ENCODE measurements around the gene SORL1-AS1.
A peak's percentile ranks its signal among the peaks of the same experiment; 100 is the strongest.

Gene SORL1-AS1

GRCh38 chr11:121471167-121471566 is 18.4 kb upstream of the SORL1-AS1 start:
- CTCF ChIA-PET: no interaction called here

GRCh38 chr11:121469910-121470309 is 17.1 kb upstream of the SORL1-AS1 start:
- no peak overlapping the region for H3K27ac ChIP-seq (ENCODE audit: control insufficient read depth, insufficient read depth)
- CTCF ChIA-PET: interaction anchor here (2.4 to 4.0 kb wide), 2 partner anchors 24 to 121 kb away, joined by 17 to 21 read pairs; no protein-coding TSS in a partner anchor
- in situ Hi-C loops (cut with MboI): loop anchor here (25.0 kb wide), 1 partner anchor 1592 kb away; the partner anchor contains the start of gene HSPA8
- intact Hi-C loops (cut with micrococcal nuclease; ENCODE audit: unreplicated experiment): no loop called here
- H3K4me3 ChIP-seq: no peak overlapping the region
- no peaks in the 10 kb centered on the region; the same call in 2 of the 3 replicates for H3K9me3 ChIP-seq (replicated peaks; ENCODE audit: control insufficient read depth, insufficient read depth, low read length)
- DNase-seq (ENCODE audit: low read depth, low spot score): no peak
- no peak for ATAC-seq
- no TSS peak for BruUV-seq (replicated peaks)
- no peak overlapping the region for H3K4me2 ChIP-seq (ENCODE audit: control insufficient read depth, insufficient read depth)
- peaks cover 88% of the 10 kb centered on the region for H3K79me2 ChIP-seq (ENCODE audit: control insufficient read depth, insufficient read depth, low read length)
- POLR2A ChIA-PET: interaction anchor here (1.2 to 1.5 kb wide), 2 partner anchors 14 to 19 kb away, joined by 3 read pairs; no protein-coding TSS in a partner anchor
- FAIRE-seq: no peak
- RAD21 ChIA-PET (ENCODE audit: unreplicated experiment): interaction anchor here (0.9 to 10.9 kb wide), 6 partner anchors 12 to 121 kb away, joined by 3 to 232 read pairs (median 34); partner anchors contain the start of genes SORL1 and SORL1-AS1
- no peak overlapping the region for H2AFZ ChIP-seq (ENCODE audit: control insufficient read depth, low read depth, low read length)
- H4K20me1 ChIP-seq (ENCODE audit: control insufficient read depth, insufficient read depth): no peaks in the 10 kb centered on the region
- 78% methylated on average over 5 of the region's 5 CpGs for WGBS (ENCODE audit: insufficient coverage, insufficient replicate concordance, low lambda C conversion rate, missing lambda C conversion rate)
- no peak overlapping the region for H3K9ac ChIP-seq (ENCODE audit: control insufficient read depth, insufficient read depth, low read length)
- H3K36me3 ChIP-seq (ENCODE audit: control insufficient read depth in 2 of 2, insufficient read depth in 2 of 2, low read length in 1 of 2): peaks cover 22 to 29% of the 10 kb centered on the region in 2 experiments; a peak in 3 of 4 replicates
- H3K27me3 ChIP-seq (replicated peaks in 1 of 2; ENCODE audit: control insufficient read depth in 2 of 2, insufficient read depth in 2 of 2, low read length in 1 of 2): no peaks in the 10 kb centered on the region
- H3K4me1 ChIP-seq (ENCODE audit: control insufficient read depth, insufficient read depth, low read length): peaks cover 60% of the 10 kb centered on the region
- SMC1A ChIA-PET (ENCODE audit: uncharacterized antibody, unreplicated experiment): interaction anchor here (0.8 to 4.4 kb wide), 6 partner anchors 13 to 119 kb away, joined by 3 to 34 read pairs (median 4); partner anchors contain the start of gene SORL1-AS1
- TF ChIP-seq SIN3A (IDR thresholded peaks at IDR 0.05; ENCODE audit: low read depth, low read length) (no peak), HDGF (IDR thresholded peaks at IDR 0.05) (no peak), BHLHE40 (IDR thresholded peaks at IDR 0.05; ENCODE audit: borderline replicate concordance in 1 of 2, low read depth in 2 of 2, low read length in 1 of 2) (no peak), MEF2A (IDR thresholded peaks at IDR 0.05; ENCODE audit: insufficient read depth, low read depth, low read length) (no peak), SKIL (IDR thresholded peaks at IDR 0.05; ENCODE audit: low read depth, poor library complexity, severe bottlenecking) (no peak), HDAC2 (IDR thresholded peaks at IDR 0.05) (no peak), RFX5 (IDR thresholded peaks at IDR 0.05; ENCODE audit: low read depth, low read length) (no peak), DPF2 (IDR thresholded peaks at IDR 0.05) (no peak), JUNB (IDR thresholded peaks at IDR 0.05) (no peak), ZNF274 (IDR thresholded peaks at IDR 0.05; ENCODE audit: insufficient read depth, insufficient read length) (no peak), ATF2 (IDR thresholded peaks at IDR 0.05; ENCODE audit: low read length) (no peak), POLR2A (IDR thresholded peaks at IDR 0.05; ENCODE audit: low read depth, low read length) (no peak), ATF7 (IDR thresholded peaks at IDR 0.05; ENCODE audit: low read depth) (no peak), ZNF24 (IDR thresholded peaks at IDR 0.05) (no peak)

More at GRCh38 chr11:121471167-121471566, 18.4 kb upstream of the SORL1-AS1 start:
- peaks cover 47% of the 10 kb centered on the region for H3K4me1 ChIP-seq (ENCODE audit: control insufficient read depth, insufficient read depth, low read length)
- FAIRE-seq (no peak), DNase-seq (ENCODE audit: low read depth, low spot score) (no peak), ATAC-seq (no peak)
- ChIA-PET RAD21 (ENCODE audit: unreplicated experiment) (interaction anchor here (0.7 kb wide), 1 partner anchor 24 kb away, joined by 3 read pairs; no protein-coding TSS in a partner anchor), SMC1A (ENCODE audit: uncharacterized antibody, unreplicated experiment) (no interaction called here), POLR2A (interaction anchor here (1.2 kb wide), 1 partner anchor 9 kb away, joined by 3 read pairs; no protein-coding TSS in a partner anchor)
- BruUV-seq (replicated peaks): no TSS peak
- no peaks in the 10 kb centered on the region; the same call in 1 of the 2 replicates for H4K20me1 ChIP-seq (ENCODE audit: control insufficient read depth, insufficient read depth)
- no peaks in the 10 kb centered on the region for H3K27me3 ChIP-seq (replicated peaks in 1 of 2; ENCODE audit: control insufficient read depth in 2 of 2, insufficient read depth in 2 of 2, low read length in 1 of 2)
- WGBS (ENCODE audit: insufficient coverage, insufficient replicate concordance, low lambda C conversion rate, missing lambda C conversion rate): 93% methylated on average over 12 of the region's 12 CpGs
- TF ChIP-seq POLR2A (IDR thresholded peaks at IDR 0.05; ENCODE audit: low read depth, low read length) (0 out of 2 replicates have a peak, but pooled peaks have one; percentile 22), EGR1 (IDR thresholded peaks at IDR 0.05; ENCODE audit: borderline replicate concordance in 1 of 2, low read depth in 2 of 2, low read length in 2 of 2) (no peak), RAD21 (IDR thresholded peaks at IDR 0.05; ENCODE audit: insufficient read depth, low read depth, low read length) (no peak)
- H3K4me2 ChIP-seq (ENCODE audit: control insufficient read depth, insufficient read depth): peak overlapping the region; percentile 32; the same call in 1 of the 2 replicates
- H3K4me3 ChIP-seq: no peak overlapping the region
- peak overlapping the region; percentile 40; the same call in 1 of the 2 replicates for H3K27ac ChIP-seq (ENCODE audit: control insufficient read depth, insufficient read depth)
- no peak overlapping the region for H2AFZ ChIP-seq (ENCODE audit: control insufficient read depth, low read depth, low read length)
- H3K9ac ChIP-seq (ENCODE audit: control insufficient read depth, insufficient read depth, low read length): no peak overlapping the region
- H3K9me3 ChIP-seq (replicated peaks; ENCODE audit: control insufficient read depth, insufficient read depth, low read length): no peaks in the 10 kb centered on the region; the same call in 2 of the 3 replicates
- peaks cover 83% of the 10 kb centered on the region for H3K79me2 ChIP-seq (ENCODE audit: control insufficient read depth, insufficient read depth, low read length)
- peaks cover 22 to 41% of the 10 kb centered on the region in 2 experiments; a peak in 3 of 4 replicates for H3K36me3 ChIP-seq (ENCODE audit: control insufficient read depth in 2 of 2, insufficient read depth in 2 of 2, low read length in 1 of 2)
- intact Hi-C loops (cut with micrococcal nuclease; ENCODE audit: unreplicated experiment): no loop called here
- in situ Hi-C loops (cut with MboI): loop anchor here (25.0 kb wide), 1 partner anchor 1591 kb away; the partner anchor contains the start of gene HSPA8
